Measurements from ENCODE around the gene VSIG10L.

VSIG10L gene

DNA sequence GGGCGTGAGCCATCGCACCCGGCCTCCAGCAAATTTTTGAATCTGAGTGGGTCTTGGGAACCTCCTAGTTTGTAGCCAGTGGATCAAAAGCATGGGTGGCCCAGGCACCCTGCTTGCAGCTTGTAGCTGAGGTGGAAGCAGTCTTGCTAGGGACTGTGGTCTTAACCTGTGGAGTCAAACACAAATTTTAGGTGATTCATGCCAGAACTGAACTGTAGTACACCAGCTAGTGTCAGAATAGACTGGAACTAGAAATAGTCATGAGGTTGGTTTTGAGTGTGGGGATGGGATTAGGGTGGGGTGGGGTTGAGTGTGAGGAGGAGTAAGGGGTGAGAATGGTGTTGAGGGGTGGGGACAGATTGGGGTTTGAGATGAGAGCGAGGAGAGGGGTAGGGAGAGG lies 40.1 kb upstream of the VSIG10L start:
- Histone ChIP-seq H2BK120ac (ENCODE audit: low read depth, low read length) (no peak overlapping the region), H3K36me3 (ENCODE audit: control insufficient read depth, insufficient read depth, low read length) (no peaks in the 10 kb centered on the region), H2AK5ac (ENCODE audit: low read length) (no peak overlapping the region), H2BK15ac (replicated peaks; ENCODE audit: low read depth) (no peak overlapping the region), H3K4me1 (ENCODE audit: control insufficient read depth, low read depth, low read length) (no peaks in the 10 kb centered on the region), H3K4ac (ENCODE audit: low read depth, low read length) (no peak overlapping the region), H4K5ac (ENCODE audit: low read length) (no peak overlapping the region), H3K56ac (ENCODE audit: low read length) (no peak overlapping the region), H3K23ac (ENCODE audit: low read length) (no peak overlapping the region), H3K79me2 (ENCODE audit: control insufficient read depth, insufficient read depth, low read length) (no peaks in the 10 kb centered on the region), H3K18ac (ENCODE audit: low read length) (no peak overlapping the region), H3K9ac (ENCODE audit: low read length) (no peak overlapping the region), H3K79me1 (ENCODE audit: low read length) (no peaks in the 10 kb centered on the region), H3K27ac (ENCODE audit: low read depth, low read length) (no peak overlapping the region), H3K4me2 (ENCODE audit: low read length) (no peak overlapping the region), H3K4me3 (ENCODE audit: low read length) (no peak overlapping the region), H4K8ac (ENCODE audit: low read depth, low read length) (no peak overlapping the region), H2BK5ac (ENCODE audit: low read length) (no peak overlapping the region), H3K27me3 (ENCODE audit: insufficient read depth, low read length, poor library complexity) (no peaks in the 10 kb centered on the region)
- WGBS (ENCODE audit: extremely low coverage, insufficient coverage, low lambda C conversion rate), result no CpG with 5 or more reads among the region's 4 CpGs
- no peak for DNase-seq

GRCh38 chr19:51380379-51380778 lies 38.4 kb upstream of the VSIG10L start:
- no peak overlapping the region for H3K27ac ChIP-seq (ENCODE audit: low read depth, low read length)
- no peak overlapping the region for H2BK5ac ChIP-seq (ENCODE audit: low read length)
- H4K5ac ChIP-seq (ENCODE audit: low read length), result no peak overlapping the region
- H3K79me2 ChIP-seq (ENCODE audit: control insufficient read depth, insufficient read depth, low read length), result no peaks in the 10 kb centered on the region
- no peak overlapping the region for H3K56ac ChIP-seq (ENCODE audit: low read length)
- H3K27me3 ChIP-seq (ENCODE audit: insufficient read depth, low read length, poor library complexity), result no peaks in the 10 kb centered on the region
- H2AK5ac ChIP-seq (ENCODE audit: low read length), result no peak overlapping the region
- no peak overlapping the region for H3K18ac ChIP-seq (ENCODE audit: low read length)
- no peak overlapping the region for H3K23ac ChIP-seq (ENCODE audit: low read length)
- no peak overlapping the region for H3K4me3 ChIP-seq (ENCODE audit: low read length)
- H3K4ac ChIP-seq (ENCODE audit: low read depth, low read length), result no peak overlapping the region
- no peaks in the 10 kb centered on the region for H3K79me1 ChIP-seq (ENCODE audit: low read length)
- H2BK120ac ChIP-seq (ENCODE audit: low read depth, low read length), result no peak overlapping the region
- H3K9ac ChIP-seq (ENCODE audit: low read length), result no peak overlapping the region
- no peaks in the 10 kb centered on the region for H3K4me1 ChIP-seq (ENCODE audit: control insufficient read depth, low read depth, low read length)
- no peak overlapping the region for H3K4me2 ChIP-seq (ENCODE audit: low read length)
- no peak overlapping the region for H2BK15ac ChIP-seq (replicated peaks; ENCODE audit: low read depth)
- H3K36me3 ChIP-seq (ENCODE audit: control insufficient read depth, insufficient read depth, low read length), result no peaks in the 10 kb centered on the region
- no CpG with 5 or more reads among the region's 9 CpGs for WGBS (ENCODE audit: extremely low coverage, insufficient coverage, low lambda C conversion rate)
- DNase-seq, result no peak
- no peak overlapping the region for H4K8ac ChIP-seq (ENCODE audit: low read depth, low read length)

DNA sequence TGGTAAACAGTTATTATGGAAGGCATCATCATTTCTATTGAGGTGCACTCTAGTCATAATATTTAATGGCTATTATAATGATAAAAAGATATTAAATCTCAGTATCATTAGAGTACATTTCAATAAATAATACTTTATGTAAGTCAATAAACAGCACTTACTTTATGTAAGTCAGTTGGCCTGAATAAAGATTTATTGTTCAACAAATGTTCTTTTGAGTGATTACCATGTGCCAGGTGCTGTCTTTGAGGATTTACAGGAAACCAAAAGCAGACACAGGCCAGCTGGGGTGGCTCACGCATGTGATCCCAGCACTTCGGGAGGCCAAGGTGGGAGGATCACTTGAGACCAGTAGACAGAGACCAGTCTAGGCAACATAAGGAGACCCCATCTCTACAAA lies 35.5 kb upstream of the VSIG10L start:
- WGBS (ENCODE audit: extremely low coverage, insufficient coverage, low lambda C conversion rate), result no CpG with 5 or more reads among the region's 2 CpGs

GRCh38 chr19:51375504-51376221 lies 33.7 kb upstream of the VSIG10L start:
- Histone ChIP-seq H3K23ac (ENCODE audit: low read length) (no peak overlapping the region), H2AK5ac (ENCODE audit: low read length) (no peak overlapping the region), H3K79me2 (ENCODE audit: control insufficient read depth, insufficient read depth, low read length) (no peaks in the 10 kb centered on the region)

More for the DNA sequence above, 35.5 kb upstream of the VSIG10L start:
- Histone ChIP-seq H3K4me3 (ENCODE audit: low read length) (no peak overlapping the region), H4K5ac (ENCODE audit: low read length) (no peak overlapping the region), H3K18ac (ENCODE audit: low read length) (no peak overlapping the region), H3K4ac (ENCODE audit: low read depth, low read length) (no peak overlapping the region), H3K4me2 (ENCODE audit: low read length) (no peak overlapping the region), H3K79me1 (ENCODE audit: low read length) (no peaks in the 10 kb centered on the region), H3K9ac (ENCODE audit: low read length) (no peak overlapping the region), H2BK120ac (ENCODE audit: low read depth, low read length) (no peak overlapping the region), H4K8ac (ENCODE audit: low read depth, low read length) (no peak overlapping the region), H2BK15ac (replicated peaks; ENCODE audit: low read depth) (no peak overlapping the region), H3K23ac (ENCODE audit: low read length) (no peak overlapping the region), H3K4me1 (ENCODE audit: control insufficient read depth, low read depth, low read length) (no peaks in the 10 kb centered on the region), H3K27me3 (ENCODE audit: insufficient read depth, low read length, poor library complexity) (no peaks in the 10 kb centered on the region), H3K79me2 (ENCODE audit: control insufficient read depth, insufficient read depth, low read length) (no peaks in the 10 kb centered on the region), H3K56ac (ENCODE audit: low read length) (no peak overlapping the region), H3K27ac (ENCODE audit: low read depth, low read length) (no peak overlapping the region), H2AK5ac (ENCODE audit: low read length) (no peak overlapping the region), H3K36me3 (ENCODE audit: control insufficient read depth, insufficient read depth, low read length) (no peaks in the 10 kb centered on the region), H2BK5ac (ENCODE audit: low read length) (no peak overlapping the region)
- no peak for DNase-seq

DNA sequence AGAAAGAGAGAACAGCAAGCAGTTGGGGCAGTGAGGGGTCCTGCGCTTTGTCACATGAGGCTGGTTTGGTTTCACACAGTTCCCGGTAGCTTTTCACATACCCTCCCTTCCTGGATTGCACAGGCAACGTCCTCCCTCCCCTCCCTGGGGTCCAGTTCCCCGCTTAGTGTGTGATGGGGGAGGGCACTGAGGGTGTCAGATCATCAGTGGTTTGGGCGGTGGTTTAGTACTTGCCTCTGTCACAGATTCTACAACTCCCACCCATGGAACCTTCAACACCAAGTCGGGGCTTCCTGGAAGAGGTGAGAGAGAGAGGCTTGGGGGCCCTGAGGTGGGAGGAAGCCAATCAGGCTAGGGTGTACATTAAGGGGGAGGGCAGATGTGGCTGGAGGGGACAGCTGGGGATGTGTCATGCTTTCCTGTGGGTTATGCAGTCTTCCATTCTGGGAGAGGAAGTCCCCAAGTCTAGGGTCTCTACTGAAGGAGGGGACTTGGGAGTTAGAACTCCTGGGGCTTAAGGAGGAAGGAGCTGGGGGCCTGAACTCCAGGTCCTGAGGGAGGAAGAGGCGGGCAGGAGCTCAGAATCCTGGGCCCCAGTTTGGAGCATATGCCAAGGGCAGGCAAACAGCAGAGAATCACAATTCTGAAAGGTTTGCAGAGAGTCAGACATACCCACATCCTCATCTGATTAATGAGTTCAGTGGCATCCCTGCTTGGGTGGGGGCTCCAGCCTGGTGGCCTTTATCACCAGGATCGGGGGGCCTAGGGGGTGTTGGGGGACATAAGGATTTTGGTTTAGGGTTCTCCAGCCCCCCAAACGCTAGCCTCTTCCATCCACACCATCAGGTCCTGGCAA lies 30.9 kb upstream of the VSIG10L start, which contains the start of gene NKG7:
Gene NKG7 (minus strand): TSS at position 6 of the 856 bp plus-strand sequence. CDS start 119 bp downstream, outside the sequence.
- Histone ChIP-seq H3K79me2 (ENCODE audit: control insufficient read depth, insufficient read depth, low read length) (no peaks in the 10 kb centered on the region), H2AK5ac (ENCODE audit: low read length) (no peak within 1 kb of the TSS), H2BK120ac (ENCODE audit: low read depth, low read length) (no peak within 1 kb of the TSS), H3K79me1 (ENCODE audit: low read length) (peaks cover 2% of the 10 kb centered on the region), H3K56ac (ENCODE audit: low read length) (peak within 1 kb of the TSS; percentile 5), H3K27ac (ENCODE audit: low read depth, low read length) (no peak within 1 kb of the TSS), H3K9ac (ENCODE audit: low read length) (no peak within 1 kb of the TSS), H3K4ac (ENCODE audit: low read depth, low read length) (no peak within 1 kb of the TSS), H4K5ac (ENCODE audit: low read length) (no peak within 1 kb of the TSS), H3K36me3 (ENCODE audit: control insufficient read depth, insufficient read depth, low read length) (no peaks in the 10 kb centered on the region), H2BK15ac (replicated peaks; ENCODE audit: low read depth) (no peak within 1 kb of the TSS), H3K27me3 (ENCODE audit: insufficient read depth, low read length, poor library complexity) (no peaks in the 10 kb centered on the region), H3K23ac (ENCODE audit: low read length) (no peak within 1 kb of the TSS), H3K4me1 (ENCODE audit: control insufficient read depth, low read depth, low read length) (peaks cover 6% of the 10 kb centered on the region), H3K4me3 (ENCODE audit: low read length) (no peak within 1 kb of the TSS), H2BK5ac (ENCODE audit: low read length) (no peak within 1 kb of the TSS), H3K4me2 (ENCODE audit: low read length) (no peak within 1 kb of the TSS), H4K8ac (ENCODE audit: low read depth, low read length) (no peak within 1 kb of the TSS), H3K18ac (ENCODE audit: low read length) (no peak within 1 kb of the TSS)
- WGBS (ENCODE audit: extremely low coverage, insufficient coverage, low lambda C conversion rate), result no CpG with 5 or more reads among the region's 9 CpGs
- DNase-seq, result no peak

More at GRCh38 chr19:51375504-51376221, 33.7 kb upstream of the VSIG10L start:
- no peaks in the 10 kb centered on the region for H3K79me1 ChIP-seq (ENCODE audit: low read length)
- H3K4ac ChIP-seq (ENCODE audit: low read depth, low read length), result no peak overlapping the region
- H4K8ac ChIP-seq (ENCODE audit: low read depth, low read length), result no peak overlapping the region
- no peak overlapping the region for H2BK15ac ChIP-seq (replicated peaks; ENCODE audit: low read depth)
- H3K27me3 ChIP-seq (ENCODE audit: insufficient read depth, low read length, poor library complexity), result no peaks in the 10 kb centered on the region
- H3K9ac ChIP-seq (ENCODE audit: low read length), result no peak overlapping the region
- no peak overlapping the region for H2BK120ac ChIP-seq (ENCODE audit: low read depth, low read length)
- WGBS (ENCODE audit: extremely low coverage, insufficient coverage, low lambda C conversion rate), result no CpG with 5 or more reads among the region's 11 CpGs
- no peak overlapping the region for H3K4me3 ChIP-seq (ENCODE audit: low read length)
- H3K4me1 ChIP-seq (ENCODE audit: control insufficient read depth, low read depth, low read length), result no peaks in the 10 kb centered on the region
- H4K5ac ChIP-seq (ENCODE audit: low read length), result no peak overlapping the region
- no peaks in the 10 kb centered on the region for H3K36me3 ChIP-seq (ENCODE audit: control insufficient read depth, insufficient read depth, low read length)
- no peak overlapping the region for H3K27ac ChIP-seq (ENCODE audit: low read depth, low read length)
- H3K4me2 ChIP-seq (ENCODE audit: low read length), result no peak overlapping the region
- no peak overlapping the region for H3K18ac ChIP-seq (ENCODE audit: low read length)
- no peak overlapping the region for H3K56ac ChIP-seq (ENCODE audit: low read length)
- no peak overlapping the region for H2BK5ac ChIP-seq (ENCODE audit: low read length)
- no peak for DNase-seq

All from mesendoderm (in vitro differentiated cells).